HG03025 (cell line): ENCODE results near the gene NCAPG2.

ENCODE experiments used
- ATAC-seq: cut with Tn5 transposase; IDR thresholded peaks from one replicate; pipeline ENCODE4 v1.9.1; 2021; ENCODE audit warnings: mild to moderate bottlenecking, moderate library complexity; ENCODE audit not compliant: unreplicated experiment, low FRiP score

The NCAPG2 gene

DNA sequence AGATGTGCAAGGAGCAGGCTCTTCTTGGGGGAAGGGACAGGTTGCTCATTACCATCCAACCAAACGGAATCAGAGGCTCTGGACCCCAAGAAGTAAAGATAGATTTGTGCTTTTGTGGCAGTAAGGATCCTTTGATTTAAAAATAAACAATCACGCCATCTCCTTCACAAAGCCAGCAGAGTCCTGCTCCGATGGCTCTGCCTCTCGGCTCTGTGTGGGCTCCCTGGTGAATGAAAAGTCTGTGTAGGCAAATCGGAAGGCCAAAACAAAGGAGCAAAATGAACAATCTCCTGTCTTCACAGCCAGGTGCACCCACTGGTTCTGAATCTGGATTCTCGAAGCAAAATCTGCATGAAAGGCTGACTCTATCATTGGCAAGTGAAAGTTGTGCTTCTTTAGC is 120.8 kb downstream of the NCAPG2 start:
- ATAC-seq, result no peak

DNA sequence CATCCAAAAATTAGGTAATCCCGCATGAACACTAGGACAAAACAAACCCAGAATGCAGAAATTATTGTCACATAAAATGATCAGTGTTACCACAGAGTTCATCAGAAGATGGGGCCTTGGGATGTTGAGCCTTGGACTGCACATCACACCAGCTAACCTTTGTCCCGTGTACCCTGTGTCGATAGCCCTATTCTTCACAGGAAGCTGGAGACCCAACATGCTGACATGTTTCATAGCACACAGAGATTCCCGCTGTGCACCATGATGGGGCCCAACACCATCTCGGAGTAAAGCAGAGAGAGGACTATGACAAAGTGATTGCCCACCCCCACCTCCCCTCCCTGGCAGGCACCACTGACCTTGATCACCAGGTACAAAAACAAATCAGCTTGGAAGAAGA is 121.5 kb downstream of the NCAPG2 start:
- no peak for ATAC-seq

DNA sequence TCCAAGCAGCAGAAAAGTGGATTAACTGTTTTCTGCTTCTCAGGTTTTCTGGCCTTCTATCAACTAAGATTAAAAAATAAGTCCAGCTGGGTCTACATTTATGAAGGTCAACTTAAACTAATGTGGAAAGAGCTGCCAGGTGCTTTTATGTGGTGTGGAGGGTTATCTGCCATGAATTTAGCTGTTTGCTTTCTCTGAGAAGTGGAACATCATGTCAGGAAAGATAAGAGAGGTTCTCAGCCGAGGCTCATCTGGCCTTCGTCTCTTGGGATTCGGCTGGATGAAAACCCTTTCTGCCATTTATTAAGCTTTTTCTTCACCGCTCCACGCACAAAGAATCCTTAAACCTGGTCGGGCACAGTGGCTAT is 122.5 kb downstream of the NCAPG2 start:
- no peak for ATAC-seq

DNA sequence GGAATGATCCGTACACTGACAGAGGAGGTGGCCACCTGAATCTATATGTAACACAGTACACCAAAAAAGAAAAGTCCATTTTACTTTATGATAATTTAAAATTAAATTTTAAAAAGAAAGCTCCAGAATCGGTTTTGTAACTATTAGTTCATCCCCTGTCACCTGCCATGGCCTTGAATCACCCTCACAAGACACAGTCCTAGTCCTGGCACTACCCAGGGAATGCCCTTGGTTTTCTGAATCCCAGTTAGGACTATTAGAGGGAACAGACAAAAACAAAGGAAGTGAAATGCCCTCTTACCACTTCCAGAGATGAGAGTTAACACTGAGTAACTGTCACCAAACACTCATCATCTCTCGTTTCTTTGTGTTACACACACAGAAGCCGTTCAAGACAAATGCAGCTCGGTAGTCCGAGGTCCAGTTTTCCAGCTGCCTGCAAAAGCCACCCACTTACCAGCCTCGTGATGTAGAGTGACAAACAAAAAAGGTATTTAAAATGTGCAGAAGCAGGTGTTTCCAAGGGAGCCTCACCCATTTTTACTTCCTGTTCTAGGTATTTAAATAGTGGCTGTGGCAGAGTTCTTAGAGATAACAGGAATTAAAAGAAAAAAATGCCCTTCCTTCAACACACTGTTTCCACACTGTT is 123.0 kb downstream of the NCAPG2 start:
- ATAC-seq, result no peak
